Heart left ventricle (tissue), 16 donors: Measurements from ENCODE around the gene KCNMB3. TPM values are rescaled to one million over a fixed set of nuclear protein-coding genes. Genes with fewer than 3 reads are reported as not detected.

Source experiments
- ATAC-seq, 4 donors: fragments of 200-7000 bp; cut with Tn5 transposase; one replicate each; pipeline ENCODE4 v1.9.1; 2020 to 2022; ENCODE audit warnings: moderate library complexity in 4 of 4, mild to moderate bottlenecking in 3 of 4, moderate number of reproducible peaks in 1 of 4
- DNase-seq, 5 donors: peaks; one replicate each; pipeline ENCODE4 v3.0.0-alpha.2; 2020
- H3K27ac ChIP-seq, 12 donors: fragments of 200-600 bp; sonication (generic) in 4 of 12; one replicate each; pipeline versions ENCODE4 v1.5.0 to v1.8.0; 2016 to 2022; ENCODE audit warnings: mild to moderate bottlenecking in 2 of 12
- H3K27me3 ChIP-seq, 9 donors: fragments of 200-600 bp; sonication (generic) in 2 of 9; one replicate each; pipeline versions ENCODE4 v1.5.1 to v1.8.0; 2016 to 2022; ENCODE audit warnings: mild to moderate bottlenecking in 3 of 9
- H3K36me3 ChIP-seq, 9 donors: fragments of 200-600 bp; sonication (generic) in 2 of 9; one replicate each; pipeline versions ENCODE4 v1.5.0 to v1.8.0; 2018 to 2022; ENCODE audit warnings: mild to moderate bottlenecking in 2 of 9
- H3K4me1 ChIP-seq, 12 donors: fragments of 200-600 bp; sonication (generic) in 4 of 12; one replicate each; pipeline versions ENCODE4 v1.5.0 to v1.8.0; 2016 to 2022; ENCODE audit warnings: mild to moderate bottlenecking in 3 of 12
- H3K4me3 ChIP-seq, 12 donors: fragments of 200-600 bp; sonication (generic) in 4 of 12; one replicate each; pipeline versions ENCODE4 v1.5.0 to v1.8.0; 2017 to 2022; ENCODE audit warnings: mild to moderate bottlenecking in 9 of 12, moderate library complexity in 4 of 12
- H3K9me3 ChIP-seq, 12 donors: fragments of 200-600 bp; sonication (generic) in 4 of 12; one replicate each; pipeline versions ENCODE4 v1.5.0 to v1.8.0; 2016 to 2022; ENCODE audit warnings: mild to moderate bottlenecking in 1 of 12
- POLR2A ChIP-seq, 2 donors: fragments of 450-650 bp; IDR thresholded peaks; one replicate each; pipeline ENCODE4 v1.6.1; 2017; ENCODE audit warnings: antibody characterized with exemption in 2 of 2, mild to moderate bottlenecking in 2 of 2, moderate library complexity in 2 of 2
- WGBS, 4 donors: extraction: QIAGEN DNeasy Blood & Tissue Kit in 2 of 4; methylation state at CpG; one replicate each; pipeline versions ENCODE4 v1.1.5 to v1.1.7; 2013 to 2018; 5-methylcytosine and 5-hydroxymethylcytosine counted together
- intact Hi-C, 10 donors: fragments of 100-400 bp; cut with DNase I; formaldehyde crosslinking; loops; one replicate each; pipeline versions ENCODE4 v1.11.1 to v1.14.2; 2022
- polyA plus RNA-seq, 2 donors: library from polyadenylated mRNA; stranded (reverse); fragments of 200-250 nt; gene quantifications; one replicate each; pipeline ENCODE4 v1.2.3, GENCODE V29; 2013
- total RNA-seq, 9 donors: library from RNA; depleted of rRNA in 2 of 9; stranded (reverse); fragments of >200 nt in 2 of 9; fragmentation: NEBNext Ultra II Directional in 3 of 9; extraction: Animal tissue kit (Norgen Biotek cat#: 25700) in 3 of 9; gene quantifications; one replicate each; pipeline versions ENCODE4 v1.1.0 to v1.2.4, GENCODE V29; 2016 to 2023
- TF ChIP-seq, protein P1 (sequence below), 12 donors: fragments of 200-600 bp; sonication (generic) in 4 of 12; IDR thresholded peaks; one replicate each; pipeline versions ENCODE4 v1.5.0 to v1.8.0; 2018 to 2022; ENCODE audit warnings: antibody characterized with exemption in 12 of 12, mild to moderate bottlenecking in 5 of 12
- donor health status: ischemic (EF 13 %, LVEDD 7.1; RV severe dilation, severe dysfunction).
- donor health status: healthy with polysubstance abuse.
- donor health status: DM: no; HTN: yes; CAD: no.
- donor health status: DM: no; HTN: no; CAD: no.
- donor health status: ischemic (EF 25% LVEDD 6.9; RV normal size, moderate dysfunction).
- donor health status: ischemic (EF 25% LVEDD 5.7; RV mildly dilated, moderate dysfunction).
- donor health status: healthy.
- donor health status: DM: yes; HTN: yes; CAD: no.
- donor health status: ischemic (EF 35%, LVEDD 5.7; RV mildly dilated, moderate dysfunction).
- donor health status: nonischemic (EF 11% LVEDD 7.7; RV severe dilation, severe dysfunction).
- donor health status: DM: yes; HTN: yes; CAD: no.
- donor health status: PGD.
- donor health status: ischemic (EF 29% LVEDD 5.4; RV normal size, mild dysfunction).
- donor health status: nonischemic (EF 23%, LVEDD 6.1; RV moderate dilation, normal function).

The KCNMB3 gene
- total and polyA plus RNA-seq, 11 donors, result 0.40 to 1.6 (median 1.1) TPM

DNA sequence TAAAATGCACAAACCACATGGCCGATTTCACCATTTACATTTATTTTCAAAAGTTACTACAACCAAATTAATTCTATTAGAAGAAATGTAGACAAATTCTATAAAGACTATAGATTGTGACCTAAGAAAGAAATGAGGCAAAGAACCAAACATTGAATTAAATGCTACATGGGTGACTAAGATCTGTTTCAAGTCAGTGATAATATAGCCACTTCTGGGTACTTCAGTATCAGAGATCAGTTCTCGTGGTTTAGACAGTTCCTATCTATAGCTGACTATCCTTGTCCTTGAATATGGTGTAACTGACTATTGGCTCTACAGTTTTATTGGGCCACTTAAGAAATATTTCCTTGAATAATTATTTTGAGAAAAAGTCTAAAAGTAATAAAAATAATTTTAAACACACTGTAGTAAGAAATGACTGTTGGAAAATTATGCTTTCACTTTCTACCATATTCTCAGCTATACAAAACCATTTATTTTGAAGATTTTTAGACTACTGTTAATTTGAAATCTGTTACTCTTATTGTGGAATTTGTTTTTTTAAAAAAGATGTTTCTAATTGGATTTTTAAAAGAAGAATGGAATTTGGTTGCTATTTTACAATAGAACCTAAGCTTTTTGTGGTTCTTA lies 14.1 kb downstream of the KCNMB3 start:
- H3K27me3 ChIP-seq, result no peaks in the 10 kb centered on the region
- H3K4me1 ChIP-seq, result peaks cover 0 to 9% (median 0%) of the 10 kb centered on the region in 12 donors
- ATAC-seq (peak in 1 of 4 donors; percentile 49), DNase-seq (no peak)
- H3K9me3 ChIP-seq, result no peaks in the 10 kb centered on the region
- H3K4me3 ChIP-seq, result no peak overlapping the region
- no peak overlapping the region for H3K27ac ChIP-seq
- TF ChIP-seq, protein P1, sequence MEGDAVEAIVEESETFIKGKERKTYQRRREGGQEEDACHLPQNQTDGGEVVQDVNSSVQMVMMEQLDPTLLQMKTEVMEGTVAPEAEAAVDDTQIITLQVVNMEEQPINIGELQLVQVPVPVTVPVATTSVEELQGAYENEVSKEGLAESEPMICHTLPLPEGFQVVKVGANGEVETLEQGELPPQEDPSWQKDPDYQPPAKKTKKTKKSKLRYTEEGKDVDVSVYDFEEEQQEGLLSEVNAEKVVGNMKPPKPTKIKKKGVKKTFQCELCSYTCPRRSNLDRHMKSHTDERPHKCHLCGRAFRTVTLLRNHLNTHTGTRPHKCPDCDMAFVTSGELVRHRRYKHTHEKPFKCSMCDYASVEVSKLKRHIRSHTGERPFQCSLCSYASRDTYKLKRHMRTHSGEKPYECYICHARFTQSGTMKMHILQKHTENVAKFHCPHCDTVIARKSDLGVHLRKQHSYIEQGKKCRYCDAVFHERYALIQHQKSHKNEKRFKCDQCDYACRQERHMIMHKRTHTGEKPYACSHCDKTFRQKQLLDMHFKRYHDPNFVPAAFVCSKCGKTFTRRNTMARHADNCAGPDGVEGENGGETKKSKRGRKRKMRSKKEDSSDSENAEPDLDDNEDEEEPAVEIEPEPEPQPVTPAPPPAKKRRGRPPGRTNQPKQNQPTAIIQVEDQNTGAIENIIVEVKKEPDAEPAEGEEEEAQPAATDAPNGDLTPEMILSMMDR (IDR thresholded peaks at IDR 0.05), result no peak
- no peak for TF ChIP-seq POLR2A (IDR thresholded peaks at IDR 0.05)
- peaks cover 0 to 44% (median 23%) of the 10 kb centered on the region in 9 donors for H3K36me3 ChIP-seq
- intact Hi-C loops, result no loop called here
- WGBS, 4 donors, result 71 to 73% (median 72%) methylated on average over 2 of the region's 2 CpGs

DNA sequence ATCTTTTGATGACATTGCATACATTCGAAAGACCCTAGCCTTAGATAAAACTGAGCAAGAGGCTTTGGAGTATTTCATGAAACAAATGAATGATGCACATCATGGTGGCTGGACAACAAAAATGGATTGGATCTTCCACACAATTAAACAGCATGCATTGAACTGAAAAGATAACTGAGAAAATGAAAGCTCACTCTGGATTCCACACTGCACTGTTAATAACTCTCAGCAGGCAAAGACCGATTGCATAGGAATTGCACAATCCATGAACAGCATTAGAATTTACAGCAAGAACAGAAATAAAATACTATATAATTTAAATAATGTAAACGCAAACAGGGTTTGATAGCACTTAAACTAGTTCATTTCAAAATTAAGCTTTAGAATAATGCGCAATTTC lies 16.7 kb downstream of the KCNMB3 start:
- Histone ChIP-seq H3K27ac (no peak overlapping the region), H3K4me1 (peaks cover 0 to 9% (median 0%) of the 10 kb centered on the region in 12 donors), H3K27me3 (no peaks in the 10 kb centered on the region), H3K4me3 (no peak overlapping the region), H3K36me3 (peaks cover 0 to 66% (median 45%) of the 10 kb centered on the region in 9 donors), H3K9me3 (no peaks in the 10 kb centered on the region)
- ATAC-seq (no peak), DNase-seq (no peak)
- intact Hi-C loops, result no loop called here
- WGBS, 4 donors, result 88 to 90% (median 88%) methylated on average over 4 of the region's 4 CpGs
- no peak for TF ChIP-seq POLR2A (IDR thresholded peaks at IDR 0.05)
- TF ChIP-seq, protein P1 (IDR thresholded peaks at IDR 0.05), result no peak

DNA sequence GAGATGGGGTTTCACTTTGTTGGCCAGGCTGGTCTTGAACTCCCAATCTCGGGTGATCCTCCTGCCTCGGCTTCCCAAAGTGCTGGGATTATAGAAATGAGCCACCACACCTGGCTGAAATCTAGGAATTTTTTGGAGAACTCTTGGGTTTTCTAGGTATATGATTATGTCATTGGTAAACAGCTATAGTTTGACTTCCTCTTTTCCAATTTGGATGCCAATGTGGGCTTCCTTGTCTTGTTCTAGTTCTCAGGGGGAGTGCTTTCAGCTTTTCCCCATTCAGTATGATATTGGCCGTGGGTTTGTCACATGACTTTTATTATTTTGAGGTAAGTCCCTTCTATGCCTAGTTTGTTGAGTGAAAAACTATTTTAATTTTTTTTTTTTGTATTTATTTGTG lies 17.9 kb downstream of the KCNMB3 start:
- peaks cover 0 to 9% (median 0%) of the 10 kb centered on the region in 12 donors for H3K4me1 ChIP-seq
- WGBS, 4 donors, result 93 to 97% (median 95%) methylated on average over 3 of the region's 3 CpGs
- TF ChIP-seq POLR2A (IDR thresholded peaks at IDR 0.05), result no peak
- TF ChIP-seq, protein P1 (IDR thresholded peaks at IDR 0.05), result no peak
- no peak overlapping the region for H3K4me3 ChIP-seq
- ATAC-seq (no peak), DNase-seq (no peak)
- no peaks in the 10 kb centered on the region for H3K9me3 ChIP-seq
- H3K27me3 ChIP-seq, result no peaks in the 10 kb centered on the region
- peaks cover 0 to 78% (median 53%) of the 10 kb centered on the region in 9 donors for H3K36me3 ChIP-seq
- intact Hi-C loops, result no loop called here
- no peak overlapping the region for H3K27ac ChIP-seq

DNA sequence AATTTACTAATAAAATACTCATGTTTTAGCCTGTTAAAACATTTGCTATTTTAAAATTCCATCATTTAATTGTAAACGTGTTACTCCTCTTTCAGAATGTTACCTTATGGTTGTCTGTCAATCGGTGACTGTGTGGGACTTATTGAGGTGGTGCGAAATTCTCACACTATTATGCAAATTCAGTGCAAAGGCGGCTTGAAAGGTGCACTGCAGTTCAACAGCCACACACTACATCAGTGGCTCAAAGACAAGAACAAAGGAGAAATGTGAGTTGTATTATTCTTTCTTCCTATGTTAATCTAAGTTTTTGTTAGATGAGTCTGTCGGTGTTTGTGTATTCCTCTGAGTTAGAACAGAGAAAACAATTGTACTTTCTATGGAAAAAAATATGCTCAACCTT lies 21.7 kb downstream of the KCNMB3 start:
- DNase-seq, result no peak
- Histone ChIP-seq H3K27ac (no peak overlapping the region), H3K4me3 (no peak overlapping the region), H3K4me1 (peaks cover 0 to 3% (median 0%) of the 10 kb centered on the region in 12 donors), H3K27me3 (no peaks in the 10 kb centered on the region), H3K9me3 (no peaks in the 10 kb centered on the region), H3K36me3 (peaks cover 0 to 100% (median 83%) of the 10 kb centered on the region in 9 donors)
- intact Hi-C loops, result no loop called here
- no peak for ATAC-seq
- WGBS, 4 donors, result 72 to 85% (median 83%) methylated on average over 5 of the region's 5 CpGs
- TF ChIP-seq POLR2A (IDR thresholded peaks at IDR 0.05), result no peak
- TF ChIP-seq, protein P1 (IDR thresholded peaks at IDR 0.05), result no peak
